Lower leg skin (tissue), 4 donors: ENCODE data around the gene UQCC2. TPM values are rescaled to one million over a fixed set of nuclear protein-coding genes. Genes with fewer than 3 reads are reported as not detected.

Experiments used
- DNase-seq, 2 donors: peaks; one replicate each; pipeline ENCODE4 v3.0.0-alpha.2; 2019; ENCODE audit warnings: low spot score in 2 of 2
- H3K4me3 ChIP-seq: fragments of 200-600 bp; sonication (generic); 2 replicates; pipeline ENCODE4 v1.5.1; 2017; ENCODE audit warnings: mild to moderate bottlenecking, low read depth; ENCODE audit not compliant: poor library complexity, severe bottlenecking
- POLR2A ChIP-seq, 2 donors: fragments of 450-650 bp; IDR thresholded peaks; one replicate each; pipeline ENCODE4 v1.6.1; 2016 to 2017; ENCODE audit warnings: antibody characterized with exemption in 2 of 2, mild to moderate bottlenecking in 1 of 2, moderate library complexity in 1 of 2
- WGBS, 2 donors: methylation state at CpG; one replicate each; pipeline ENCODE4 v1.1.5; 2018; 5-methylcytosine and 5-hydroxymethylcytosine counted together
- intact Hi-C: fragments of 100-400 bp; cut with DNase I; formaldehyde crosslinking; loops from one replicate; pipeline ENCODE4 v1.15.0; 2023; ENCODE audit warnings: low total_unique reads
- total RNA-seq, 4 donors: library from RNA; depleted of rRNA; stranded (reverse); fragments of >200 nt; gene quantifications; one replicate each; pipeline ENCODE4 v1.1.0, GENCODE V29; 2016
- TF ChIP-seq, protein P1 (sequence below), 3 donors: fragments of 450-650 bp; IDR thresholded peaks; one replicate each; pipeline ENCODE4 v1.5.1; 2016; ENCODE audit warnings: antibody characterized with exemption in 3 of 3, mild to moderate bottlenecking in 3 of 3, moderate library complexity in 2 of 3

The UQCC2 gene
- total RNA-seq, 4 donors from 2014 or later = 8.5 to 20.4 (median 10.2) TPM

DNA sequence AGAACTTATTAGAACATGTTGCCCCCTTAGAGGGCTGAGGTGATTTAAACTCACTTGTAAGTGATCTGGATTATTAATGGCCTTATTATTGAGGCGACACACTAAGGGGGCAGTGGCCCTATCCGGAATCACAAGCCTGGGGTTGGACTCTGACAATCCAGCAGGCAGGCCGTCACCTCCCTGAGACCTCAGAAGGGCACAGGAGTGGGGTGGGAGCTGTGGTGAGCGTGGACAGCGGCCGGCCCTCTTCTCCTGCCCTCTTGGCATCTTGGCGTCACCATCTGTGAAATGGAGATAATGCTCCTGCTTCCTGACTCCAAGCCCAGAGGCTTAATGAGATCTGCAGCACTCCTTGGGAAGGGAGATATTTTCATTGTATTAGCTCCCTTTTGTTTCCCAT, 15.6 kb upstream of the UQCC2 start:
- no peak overlapping the region for H3K4me3 ChIP-seq
- intact Hi-C loops = no loop called here
- WGBS, 2 donors = 78 to 91% methylated on average over 7 of the region's 7 CpGs
- DNase-seq = no peak
- TF ChIP-seq, protein P1, sequence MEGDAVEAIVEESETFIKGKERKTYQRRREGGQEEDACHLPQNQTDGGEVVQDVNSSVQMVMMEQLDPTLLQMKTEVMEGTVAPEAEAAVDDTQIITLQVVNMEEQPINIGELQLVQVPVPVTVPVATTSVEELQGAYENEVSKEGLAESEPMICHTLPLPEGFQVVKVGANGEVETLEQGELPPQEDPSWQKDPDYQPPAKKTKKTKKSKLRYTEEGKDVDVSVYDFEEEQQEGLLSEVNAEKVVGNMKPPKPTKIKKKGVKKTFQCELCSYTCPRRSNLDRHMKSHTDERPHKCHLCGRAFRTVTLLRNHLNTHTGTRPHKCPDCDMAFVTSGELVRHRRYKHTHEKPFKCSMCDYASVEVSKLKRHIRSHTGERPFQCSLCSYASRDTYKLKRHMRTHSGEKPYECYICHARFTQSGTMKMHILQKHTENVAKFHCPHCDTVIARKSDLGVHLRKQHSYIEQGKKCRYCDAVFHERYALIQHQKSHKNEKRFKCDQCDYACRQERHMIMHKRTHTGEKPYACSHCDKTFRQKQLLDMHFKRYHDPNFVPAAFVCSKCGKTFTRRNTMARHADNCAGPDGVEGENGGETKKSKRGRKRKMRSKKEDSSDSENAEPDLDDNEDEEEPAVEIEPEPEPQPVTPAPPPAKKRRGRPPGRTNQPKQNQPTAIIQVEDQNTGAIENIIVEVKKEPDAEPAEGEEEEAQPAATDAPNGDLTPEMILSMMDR (IDR thresholded peaks at IDR 0.05) = no peak
- TF ChIP-seq POLR2A (IDR thresholded peaks at IDR 0.05) = no peak

DNA sequence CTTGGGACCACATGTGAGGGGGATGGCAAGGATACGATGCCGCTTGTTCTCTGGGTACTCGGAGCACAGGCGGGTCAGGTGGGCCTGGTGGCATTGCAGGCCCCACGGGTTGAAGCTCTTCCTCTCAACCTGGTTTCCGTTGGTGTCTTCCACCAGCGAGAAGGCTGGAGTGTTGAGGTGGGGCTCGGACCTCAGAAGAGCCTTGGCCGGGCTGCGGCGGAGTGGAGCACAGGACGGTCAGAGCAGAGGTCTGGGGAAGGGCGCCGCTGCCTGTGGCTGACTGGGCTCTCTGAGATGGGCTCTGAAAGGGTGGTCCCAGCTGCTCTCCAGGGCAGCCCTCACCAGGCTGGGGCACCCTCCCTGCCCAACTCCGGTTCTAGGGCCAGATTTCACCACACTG, 15.2 kb upstream of the UQCC2 start:
- intact Hi-C loops = no loop called here
- 89 to 94% methylated on average over 15 of the region's 15 CpGs for WGBS, 2 donors

DNA sequence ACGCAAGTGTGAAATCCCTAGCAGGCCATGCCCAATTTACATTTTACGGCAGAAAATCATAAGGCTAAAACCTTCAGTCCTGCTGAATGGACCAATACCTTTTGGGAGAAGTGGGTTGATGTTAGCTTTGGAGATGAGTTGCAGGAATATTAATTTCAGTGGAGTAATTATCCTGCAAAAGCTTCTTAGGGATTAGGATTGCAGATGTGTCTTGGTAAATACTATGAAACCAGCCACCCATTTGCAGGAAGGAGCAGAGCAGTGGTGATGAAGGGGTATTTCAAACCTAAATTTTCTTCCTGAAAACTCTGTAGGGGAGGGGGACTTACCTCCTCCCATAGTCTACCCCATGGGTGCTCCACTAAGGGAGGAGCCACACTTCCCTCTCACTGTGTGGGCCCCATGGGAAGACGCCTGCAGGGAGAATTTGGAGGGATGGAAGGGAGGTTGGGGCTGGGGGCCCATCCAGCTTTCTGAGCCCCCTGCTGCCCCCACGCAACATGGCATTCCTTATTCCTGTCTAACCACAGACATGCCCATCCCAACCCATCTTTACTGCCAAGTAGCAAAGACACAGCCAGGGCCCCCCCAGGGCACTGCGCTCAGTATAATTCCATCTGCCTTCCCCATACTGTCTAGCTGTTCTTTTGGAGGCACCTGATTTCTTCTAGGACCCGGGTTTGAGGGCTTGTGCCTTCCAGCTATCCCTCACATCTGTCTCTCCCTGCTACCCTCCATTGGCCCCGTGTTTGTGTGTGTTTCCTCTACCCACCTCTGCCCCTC, 14.6 kb upstream of the UQCC2 start:
- intact Hi-C loops = no loop called here
- no peak overlapping the region for H3K4me3 ChIP-seq
- TF ChIP-seq POLR2A (IDR thresholded peaks at IDR 0.05) = no peak
- TF ChIP-seq, protein P1 (IDR thresholded peaks at IDR 0.05) = no peak
- DNase-seq = no peak
- WGBS, 2 donors = 71 to 83% methylated on average over 7 of the region's 7 CpGs

More for the DNA sequence above, 15.2 kb upstream of the UQCC2 start:
- H3K4me3 ChIP-seq = no peak overlapping the region
- TF ChIP-seq, protein P1 (IDR thresholded peaks at IDR 0.05) = no peak
- TF ChIP-seq POLR2A (IDR thresholded peaks at IDR 0.05) = no peak
- no peak for DNase-seq

DNA sequence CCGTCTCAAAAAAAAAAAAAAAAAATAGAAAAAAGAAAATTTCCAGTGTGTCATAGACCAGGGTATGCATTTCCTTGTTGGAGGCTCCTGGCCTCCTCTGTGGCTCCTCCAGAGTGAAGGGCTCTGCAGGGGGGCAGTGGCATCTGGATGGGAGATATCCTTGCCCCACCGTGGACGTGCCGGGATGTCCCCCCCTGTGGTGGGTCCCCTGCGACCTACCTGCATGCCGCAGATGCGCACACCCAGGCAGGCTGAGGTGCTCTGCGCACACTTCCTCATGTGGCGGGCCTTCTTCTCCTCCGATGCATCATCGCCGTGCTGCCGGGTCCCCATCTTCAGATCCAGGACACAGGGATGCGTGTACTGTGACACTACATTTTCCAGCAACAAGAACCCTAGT, 13.7 kb upstream of the UQCC2 start:
- intact Hi-C loops = no loop called here
- TF ChIP-seq, protein P1 (IDR thresholded peaks at IDR 0.05) = no peak
- no peak for TF ChIP-seq POLR2A (IDR thresholded peaks at IDR 0.05)
- 88 to 91% methylated on average over 14 of the region's 14 CpGs for WGBS, 2 donors
- DNase-seq = no peak
- no peak overlapping the region for H3K4me3 ChIP-seq

GRCh38 chr6:33724102-33725023, 12.9 kb upstream of the UQCC2 start:
- WGBS, 2 donors = 67% methylated on average over 13 of the region's 13 CpGs
- no peak for DNase-seq
- H3K4me3 ChIP-seq = no peak overlapping the region
- TF ChIP-seq POLR2A (IDR thresholded peaks at IDR 0.05) = no peak
- TF ChIP-seq, protein P1 (IDR thresholded peaks at IDR 0.05) = no peak
- intact Hi-C loops = no loop called here
